DMS79 treated with DMSO at 0.1 percent for 48 hours (cell line): ENCODE data around the gene BRME1.
"Not testable (repeated sequence)": the region's sequence is repeated elsewhere in the genome, so short reads cannot be mapped to it uniquely, and the experiment has no call there.

Experiments used
- DNase-seq: peaks from one replicate; lab custom pipeline; 2025; lab: John Stamatoyannopoulos, UW

The BRME1 gene

GRCh38 chr19:13926715-13927114 is 20.8 kb upstream of the BRME1 start:
- DNase-seq: no peak

- DNase-seq: no peak
Measured at GRCh38 chr19:13926010-13926409, 20.1 kb upstream of the BRME1 start.

- DNase-seq: no peak
Measured at GRCh38 chr19:13923194-13923987, 17.5 kb upstream of the BRME1 start.

- DNase-seq: not testable (repeated sequence)
Measured at GRCh38 chr19:13922118-13922517, 16.2 kb upstream of the BRME1 start.

GRCh38 chr19:13920940-13921747 is 15.2 kb upstream of the BRME1 start:
- no peak for DNase-seq

GRCh38 chr19:13920524-13920923 is 14.6 kb upstream of the BRME1 start:
- no peak for DNase-seq

GRCh38 chr19:13918726-13919411 is 13.0 kb upstream of the BRME1 start:
- DNase-seq: no peak

- DNase-seq: no peak
Measured at GRCh38 chr19:13917888-13918406, 12.0 kb upstream of the BRME1 start.

- DNase-seq: no peak
Measured at GRCh38 chr19:13914777-13915176, 8.9 kb upstream of the BRME1 start.

GRCh38 chr19:13913352-13913751 is 7.4 kb upstream of the BRME1 start:
- DNase-seq: no peak

- no peak for DNase-seq
Measured at GRCh38 chr19:13909430-13909829, 3.5 kb upstream of the BRME1 start.

GRCh38 chr19:13908674-13909073 is 2.8 kb upstream of the BRME1 start:
- no peak for DNase-seq

- no peak for DNase-seq
Measured at GRCh38 chr19:13906910-13907309, 993 bp upstream of the BRME1 start.

GRCh38 chr19:13906521-13906904 is 596 bp upstream of the BRME1 start:
- no peak for DNase-seq

- DNase-seq: no peak
Measured at GRCh38 chr19:13902993-13903555, 2.8 kb downstream of the BRME1 start.

- DNase-seq: no peak
Measured at GRCh38 chr19:13899912-13900584, 5.9 kb downstream of the BRME1 start.

GRCh38 chr19:13899393-13899792 is 6.5 kb downstream of the BRME1 start:
- DNase-seq: no peak

- DNase-seq: no peak
Measured at GRCh38 chr19:13896227-13896626, 9.7 kb downstream of the BRME1 start.

GRCh38 chr19:13894552-13894951 is 11.4 kb downstream of the BRME1 start:
- no peak for DNase-seq

- no peak for DNase-seq
Measured at GRCh38 chr19:13892870-13893269, 13.0 kb downstream of the BRME1 start.

GRCh38 chr19:13890136-13890535 is 15.8 kb downstream of the BRME1 start:
- no peak for DNase-seq

GRCh38 chr19:13888281-13888680 is 17.6 kb downstream of the BRME1 start:
- no peak for DNase-seq
